GM23338 (cell line): ENCODE measurements around the gene CCDC150. TPM values are rescaled to one million over a fixed set of nuclear protein-coding genes. Genes with fewer than 3 reads are reported as not detected.

Experiments used
- ATAC-seq: fragments of 200-7000 bp; cut with Tn5 transposase; 3 replicates; pipeline ENCODE4 v1.9.1; 2020
- DNase-seq: peaks from one replicate; pipeline ENCODE4 v3.0.0-alpha.2; 2015; ENCODE audit warnings: low spot score
- H2AFZ ChIP-seq: fragments of 200-600 bp; sonication (generic); 2 replicates; pipeline ENCODE4 v1.8.0; 2016; ENCODE audit warnings: antibody characterized with exemption, mild to moderate bottlenecking, moderate library complexity
- H3F3A ChIP-seq: fragments of 200-600 bp; sonication (generic); replicated peaks from 2 replicates; pipeline ENCODE4 v1.8.0; 2017; ENCODE audit warnings: antibody characterized with exemption, mixed run types, low read depth
- H3K27ac ChIP-seq: fragments of 200-600 bp; sonication (generic); 2 replicates; pipeline ENCODE4 v1.6.1; 2016; ENCODE audit warnings: low read depth
- H3K27me3 ChIP-seq: fragments of 200-600 bp; sonication (generic); 2 replicates; pipeline ENCODE4 v1.8.0; 2016; ENCODE audit warnings: mild to moderate bottlenecking, mixed run types, moderate library complexity; ENCODE audit not compliant: insufficient read depth
- H3K36me3 ChIP-seq: fragments of 200-600 bp; sonication (generic); 2 replicates; pipeline ENCODE4 v1.8.0; 2016; ENCODE audit warnings: mild to moderate bottlenecking; ENCODE audit not compliant: insufficient read depth
- H3K4me1 ChIP-seq: fragments of 200-600 bp; sonication (generic); 2 replicates; pipeline ENCODE4 v1.8.0; 2016; ENCODE audit warnings: mild to moderate bottlenecking, moderate library complexity; ENCODE audit not compliant: insufficient read depth
- H3K4me2 ChIP-seq: fragments of 200-600 bp; sonication (generic); 2 replicates; pipeline ENCODE4 v1.7.1; 2017; ENCODE audit warnings: mixed run types
- H3K4me3 ChIP-seq: fragments of 200-600 bp; sonication (generic); 2 replicates; pipeline ENCODE4 v1.6.1; 2016; ENCODE audit warnings: mixed run types
- H3K79me2 ChIP-seq: fragments of 200-600 bp; sonication (generic); replicated peaks from 2 replicates; pipeline ENCODE4 v1.8.0; 2017; ENCODE audit warnings: mild to moderate bottlenecking; ENCODE audit not compliant: insufficient read depth
- H3K9me2 ChIP-seq: fragments of 200-600 bp; sonication (generic); 2 replicates; pipeline ENCODE4 v1.8.0; 2017; ENCODE audit not compliant: insufficient read depth
- H4K20me1 ChIP-seq: fragments of 200-600 bp; sonication (generic); replicated peaks from 2 replicates; pipeline ENCODE4 v1.8.0; 2017; ENCODE audit warnings: mild to moderate bottlenecking; ENCODE audit not compliant: insufficient read depth
- H3K27ac Mint-ChIP-seq: 2 replicates; pipeline ENCODE4 v1.8.0; 2020; ENCODE audit warnings: inconsistent platforms, mild to moderate bottlenecking, moderate library complexity, mixed read lengths
- H3K27me3 Mint-ChIP-seq: 3 replicates; pipeline ENCODE4 v1.8.0; 2022; ENCODE audit warnings: low read depth, mild to moderate bottlenecking, moderate library complexity, mixed read lengths, inconsistent platforms; ENCODE audit not compliant: insufficient read depth, poor library complexity
- H3K36me3 Mint-ChIP-seq: 3 replicates; pipeline ENCODE4 v1.8.0; 2021; ENCODE audit warnings: low read depth, mild to moderate bottlenecking, inconsistent platforms, moderate library complexity, mixed read lengths
- H3K4me1 Mint-ChIP-seq: 3 replicates; pipeline ENCODE4 v1.8.0; 2020; ENCODE audit warnings: mild to moderate bottlenecking, inconsistent platforms, mixed read lengths
- H3K4me3 Mint-ChIP-seq: 3 replicates; pipeline ENCODE4 v1.8.0; 2021; ENCODE audit warnings: moderate library complexity, mild to moderate bottlenecking, inconsistent platforms, mixed read lengths
- H3K9me3 Mint-ChIP-seq: 3 replicates; pipeline ENCODE4 v1.8.0; 2020; ENCODE audit warnings: moderate library complexity, mild to moderate bottlenecking, inconsistent platforms, mixed read lengths
- CREB1 ChIP-seq: fragments of 250-450 bp; sonication (Bioruptor Pico); IDR thresholded peaks from 2 replicates; pipeline ENCODE4 v1.5.0; 2020; ENCODE audit warnings: low read depth, mild to moderate bottlenecking, moderate library complexity
- EZH2 ChIP-seq: fragments of 200-600 bp; sonication (generic); IDR thresholded peaks from one replicate; pipeline ENCODE4 v1.8.0; 2017; ENCODE audit warnings: antibody characterized with exemption, mild to moderate bottlenecking, low read depth; ENCODE audit not compliant: unreplicated experiment
- EZH2phosphoT487 ChIP-seq: fragments of 200-600 bp; sonication (generic); IDR thresholded peaks from one replicate; pipeline ENCODE4 v1.8.1; 2018; ENCODE audit warnings: antibody characterized with exemption; ENCODE audit not compliant: unreplicated experiment
- JUNB ChIP-seq: IDR thresholded peaks from one replicate; pipeline ENCODE4 v1.6.1; 2016; ENCODE audit warnings: antibody characterized with exemption; ENCODE audit not compliant: unreplicated experiment
- NANOG ChIP-seq: IDR thresholded peaks from 2 replicates; pipeline ENCODE4 v1.6.1; 2016; ENCODE audit warnings: antibody characterized with exemption, borderline replicate concordance
- POLR2AphosphoS5 ChIP-seq: IDR thresholded peaks from 2 replicates; pipeline ENCODE4 v1.6.1; 2016; ENCODE audit warnings: antibody characterized with exemption, low read depth
- STAT1 ChIP-seq: IDR thresholded peaks from one replicate; pipeline ENCODE4 v1.6.1; 2016; ENCODE audit warnings: antibody characterized with exemption; ENCODE audit not compliant: unreplicated experiment
- ZNF114 ChIP-seq: fragments of 250-450 bp; sonication (Bioruptor Pico); IDR thresholded peaks from 2 replicates; pipeline ENCODE4 v1.5.0; 2020; ENCODE audit warnings: mild to moderate bottlenecking, moderate library complexity
- ZNF331 ChIP-seq: fragments of 250-450 bp; sonication (Bioruptor Pico); IDR thresholded peaks from 2 replicates; pipeline ENCODE4 v1.5.0; 2020; ENCODE audit warnings: low read depth, mild to moderate bottlenecking, moderate library complexity
- polyA plus RNA-seq: library from polyadenylated mRNA; unstranded; fragments of >200 nt; fragmentation: Nextera tagmentation; extraction: Ambion mirVana; gene quantifications from 2 replicates; pipeline ENCODE4 v1.2.1, GENCODE V29; 2016
- total RNA-seq: library from RNA; depleted of rRNA; stranded (reverse); fragments of >200 nt; shearing (Covaris generic); gene quantifications from 2 replicates; pipeline ENCODE4 v1.2.3, GENCODE V29; 2014
- TF ChIP-seq, protein P1 (sequence below): IDR thresholded peaks from one replicate; pipeline ENCODE4 v1.6.1; 2018; ENCODE audit warnings: antibody characterized with exemption; ENCODE audit not compliant: unreplicated experiment
- TF ChIP-seq, protein P2 (sequence below): IDR thresholded peaks from 2 replicates; pipeline ENCODE4 v1.6.1; 2016; ENCODE audit warnings: antibody characterized with exemption
- TF ChIP-seq, protein P3 (sequence below), 2 experiments: fragments of 200-600 bp in 1 of 2; sonication (generic) in 1 of 2; conservative IDR thresholded peaks; 2 replicates each; pipeline versions ENCODE4 v1.5.1 to v1.6.1; 2016 to 2017; ENCODE audit warnings: antibody characterized with exemption in 2 of 2, low read depth in 2 of 2, mild to moderate bottlenecking in 2 of 2, moderate library complexity in 1 of 2

The CCDC150 gene
- total and polyA plus RNA-seq, 2 experiments from 2014 or later = 56.3 to 68.3 TPM

DNA sequence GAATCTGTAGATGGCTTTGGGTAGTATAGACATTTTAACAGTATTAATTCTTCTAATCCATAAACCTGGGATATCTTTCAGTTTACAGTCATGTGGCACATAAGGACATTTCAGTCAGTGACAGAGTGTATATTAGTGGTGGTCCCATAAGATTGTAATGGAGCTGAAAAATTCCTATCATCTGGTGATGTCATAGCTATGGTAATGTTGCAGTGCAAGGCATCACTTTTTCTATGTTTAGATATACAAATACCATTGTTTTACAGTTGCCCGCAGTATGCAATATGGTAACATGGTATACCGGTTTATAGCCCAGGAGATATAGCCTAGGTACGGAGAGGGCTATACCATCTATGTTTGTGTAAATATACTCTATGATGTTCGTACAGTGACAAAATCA lies 9.7 kb downstream of the CCDC150 start (continued):
- no peak for TF ChIP-seq STAT1
- no peak for TF ChIP-seq CREB1 (CRISPR knock-in tag)
- TF ChIP-seq, protein P1, sequence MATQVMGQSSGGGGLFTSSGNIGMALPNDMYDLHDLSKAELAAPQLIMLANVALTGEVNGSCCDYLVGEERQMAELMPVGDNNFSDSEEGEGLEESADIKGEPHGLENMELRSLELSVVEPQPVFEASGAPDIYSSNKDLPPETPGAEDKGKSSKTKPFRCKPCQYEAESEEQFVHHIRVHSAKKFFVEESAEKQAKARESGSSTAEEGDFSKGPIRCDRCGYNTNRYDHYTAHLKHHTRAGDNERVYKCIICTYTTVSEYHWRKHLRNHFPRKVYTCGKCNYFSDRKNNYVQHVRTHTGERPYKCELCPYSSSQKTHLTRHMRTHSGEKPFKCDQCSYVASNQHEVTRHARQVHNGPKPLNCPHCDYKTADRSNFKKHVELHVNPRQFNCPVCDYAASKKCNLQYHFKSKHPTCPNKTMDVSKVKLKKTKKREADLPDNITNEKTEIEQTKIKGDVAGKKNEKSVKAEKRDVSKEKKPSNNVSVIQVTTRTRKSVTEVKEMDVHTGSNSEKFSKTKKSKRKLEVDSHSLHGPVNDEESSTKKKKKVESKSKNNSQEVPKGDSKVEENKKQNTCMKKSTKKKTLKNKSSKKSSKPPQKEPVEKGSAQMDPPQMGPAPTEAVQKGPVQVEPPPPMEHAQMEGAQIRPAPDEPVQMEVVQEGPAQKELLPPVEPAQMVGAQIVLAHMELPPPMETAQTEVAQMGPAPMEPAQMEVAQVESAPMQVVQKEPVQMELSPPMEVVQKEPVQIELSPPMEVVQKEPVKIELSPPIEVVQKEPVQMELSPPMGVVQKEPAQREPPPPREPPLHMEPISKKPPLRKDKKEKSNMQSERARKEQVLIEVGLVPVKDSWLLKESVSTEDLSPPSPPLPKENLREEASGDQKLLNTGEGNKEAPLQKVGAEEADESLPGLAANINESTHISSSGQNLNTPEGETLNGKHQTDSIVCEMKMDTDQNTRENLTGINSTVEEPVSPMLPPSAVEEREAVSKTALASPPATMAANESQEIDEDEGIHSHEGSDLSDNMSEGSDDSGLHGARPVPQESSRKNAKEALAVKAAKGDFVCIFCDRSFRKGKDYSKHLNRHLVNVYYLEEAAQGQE = no peak
- no peak for TF ChIP-seq ZNF114 (CRISPR knock-in tag)
- TF ChIP-seq NANOG = no peak
- TF ChIP-seq EZH2phosphoT487 = no peak
- TF ChIP-seq POLR2AphosphoS5 = no peak
- TF ChIP-seq, protein P2, sequence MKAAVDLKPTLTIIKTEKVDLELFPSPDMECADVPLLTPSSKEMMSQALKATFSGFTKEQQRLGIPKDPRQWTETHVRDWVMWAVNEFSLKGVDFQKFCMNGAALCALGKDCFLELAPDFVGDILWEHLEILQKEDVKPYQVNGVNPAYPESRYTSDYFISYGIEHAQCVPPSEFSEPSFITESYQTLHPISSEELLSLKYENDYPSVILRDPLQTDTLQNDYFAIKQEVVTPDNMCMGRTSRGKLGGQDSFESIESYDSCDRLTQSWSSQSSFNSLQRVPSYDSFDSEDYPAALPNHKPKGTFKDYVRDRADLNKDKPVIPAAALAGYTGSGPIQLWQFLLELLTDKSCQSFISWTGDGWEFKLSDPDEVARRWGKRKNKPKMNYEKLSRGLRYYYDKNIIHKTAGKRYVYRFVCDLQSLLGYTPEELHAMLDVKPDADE = no peak

DNA sequence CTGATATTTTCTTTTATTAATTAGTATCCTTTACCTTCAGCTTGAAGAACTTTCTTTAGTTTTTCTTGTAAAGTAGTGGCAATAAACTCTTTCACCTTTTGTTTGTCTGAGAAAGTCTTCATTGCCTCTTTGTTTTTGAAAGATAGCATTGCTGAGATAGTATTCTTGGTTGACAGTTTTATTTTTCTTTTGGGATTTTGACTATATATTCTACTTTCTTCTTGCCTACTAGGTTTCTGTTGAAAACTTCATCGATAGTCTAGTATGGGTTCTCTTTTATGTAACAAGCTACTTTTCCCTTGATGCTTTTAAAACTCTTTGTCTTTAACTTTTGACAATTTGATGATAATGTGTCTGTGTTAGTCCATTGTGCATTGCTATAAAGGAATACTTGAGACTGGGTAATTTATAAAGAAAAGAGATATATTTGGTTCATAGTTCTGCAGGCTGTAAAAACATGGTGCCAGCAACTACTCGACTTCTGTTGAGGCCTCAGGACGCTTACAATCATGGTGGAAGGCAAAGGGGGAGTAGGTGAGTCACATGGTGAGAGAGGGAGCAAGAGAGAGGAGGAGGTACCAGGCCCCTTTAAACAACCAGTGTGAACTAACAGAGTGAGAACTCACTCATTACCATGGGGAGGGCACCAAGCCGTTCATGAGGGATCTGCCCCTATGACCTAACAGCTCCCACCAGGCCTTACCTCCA lies 12.0 kb downstream of the CCDC150 start:
- peaks cover 95% of the 10 kb centered on the region for H3K79me2 ChIP-seq
- peaks cover 6% of the 10 kb centered on the region; the same call in 1 of the 2 replicates for H3K9me2 ChIP-seq
- H3K4me2 ChIP-seq = no peak overlapping the region
- H3F3A ChIP-seq = no peaks in the 10 kb centered on the region
- H3K4me1 ChIP-seq = no peaks in the 10 kb centered on the region
- DNase-seq (no peak), ATAC-seq (no peak)
- H3K27me3 ChIP-seq = no peaks in the 10 kb centered on the region
- H3K27me3 Mint-ChIP-seq = peaks cover 9% of the 10 kb centered on the region
- peaks cover 65% of the 10 kb centered on the region for H3K9me3 Mint-ChIP-seq
- H4K20me1 ChIP-seq = peaks cover 7% of the 10 kb centered on the region; the same call in 1 of the 2 replicates
- no peak overlapping the region for H3K4me3 Mint-ChIP-seq
- H3K4me3 ChIP-seq = no peak overlapping the region; the same call in 1 of the 2 replicates
- no peak overlapping the region for H2AFZ ChIP-seq
- H3K36me3 ChIP-seq = peaks cover 46% of the 10 kb centered on the region
- H3K27ac Mint-ChIP-seq = no peak overlapping the region
- no peaks in the 10 kb centered on the region; the same call in 1 of the 3 replicates for H3K4me1 Mint-ChIP-seq
- H3K27ac ChIP-seq = no peak overlapping the region
- H3K36me3 Mint-ChIP-seq = peaks cover 76% of the 10 kb centered on the region
- no peak for TF ChIP-seq EZH2phosphoT487
- no peak for TF ChIP-seq STAT1
- TF ChIP-seq CREB1 (CRISPR knock-in tag) = no peak
- no peak for TF ChIP-seq JUNB
- TF ChIP-seq, protein P1 = no peak
- TF ChIP-seq, protein P2 = no peak
- no peak for TF ChIP-seq NANOG
- TF ChIP-seq, protein P3, sequence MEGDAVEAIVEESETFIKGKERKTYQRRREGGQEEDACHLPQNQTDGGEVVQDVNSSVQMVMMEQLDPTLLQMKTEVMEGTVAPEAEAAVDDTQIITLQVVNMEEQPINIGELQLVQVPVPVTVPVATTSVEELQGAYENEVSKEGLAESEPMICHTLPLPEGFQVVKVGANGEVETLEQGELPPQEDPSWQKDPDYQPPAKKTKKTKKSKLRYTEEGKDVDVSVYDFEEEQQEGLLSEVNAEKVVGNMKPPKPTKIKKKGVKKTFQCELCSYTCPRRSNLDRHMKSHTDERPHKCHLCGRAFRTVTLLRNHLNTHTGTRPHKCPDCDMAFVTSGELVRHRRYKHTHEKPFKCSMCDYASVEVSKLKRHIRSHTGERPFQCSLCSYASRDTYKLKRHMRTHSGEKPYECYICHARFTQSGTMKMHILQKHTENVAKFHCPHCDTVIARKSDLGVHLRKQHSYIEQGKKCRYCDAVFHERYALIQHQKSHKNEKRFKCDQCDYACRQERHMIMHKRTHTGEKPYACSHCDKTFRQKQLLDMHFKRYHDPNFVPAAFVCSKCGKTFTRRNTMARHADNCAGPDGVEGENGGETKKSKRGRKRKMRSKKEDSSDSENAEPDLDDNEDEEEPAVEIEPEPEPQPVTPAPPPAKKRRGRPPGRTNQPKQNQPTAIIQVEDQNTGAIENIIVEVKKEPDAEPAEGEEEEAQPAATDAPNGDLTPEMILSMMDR (conservative IDR thresholded peaks at IDR 0.05; ENCODE audit: low read depth in 2 of 2) = no peak
- TF ChIP-seq POLR2AphosphoS5 = no peak
- no peak for TF ChIP-seq ZNF331
- no peak for TF ChIP-seq EZH2
